ENCODE measurements around the gene TRIL.

GRCh38 chr7:28999895-29000716 lies 42.0 kb upstream of the TRIL start:
- no peak for TF ChIP-seq CTCF (conservative IDR thresholded peaks at IDR 0.05)
- no peak for TF ChIP-seq EZH2 (IDR thresholded peaks at IDR 0.05; ENCODE audit: low read depth)
